ENCODE measurements around the gene PRKN.
A peak's percentile ranks its signal among the peaks of the same experiment; 100 is the strongest.

The PRKN gene

GRCh38 chr6:162344646-162345010, 382.9 kb downstream of the PRKN start:
- in situ Hi-C loops (cut with HindIII; ENCODE audit: low sequenced_read_pairs): no loop called here
- no peak overlapping the region for H3K4me3 ChIP-seq (ENCODE audit: low read depth, low read length)
- no peak for TF ChIP-seq CTCF (IDR thresholded peaks at IDR 0.05; ENCODE audit: low read depth, low read length)
- no peak for DNase-seq (ENCODE audit: low read depth, low spot score)

GRCh38 chr6:162343936-162344645, 383.5 kb downstream of the PRKN start:
- in situ Hi-C loops (cut with HindIII; ENCODE audit: low sequenced_read_pairs): no loop called here
- TF ChIP-seq CTCF (IDR thresholded peaks at IDR 0.05; ENCODE audit: low read depth, low read length): no peak
- no peak overlapping the region for H3K4me3 ChIP-seq (ENCODE audit: low read depth, low read length)
- peak; percentile 41 for DNase-seq (ENCODE audit: low read depth, low spot score)

GRCh38 chr6:162343198-162343935, 384.2 kb downstream of the PRKN start:
- no peak overlapping the region for H3K4me3 ChIP-seq (ENCODE audit: low read depth, low read length)
- no peak for DNase-seq (ENCODE audit: low read depth, low spot score)
- in situ Hi-C loops (cut with HindIII; ENCODE audit: low sequenced_read_pairs): no loop called here
- peak; percentile 13 for TF ChIP-seq CTCF (IDR thresholded peaks at IDR 0.05; ENCODE audit: low read depth, low read length)

GRCh38 chr6:162337412-162337811, 390.2 kb downstream of the PRKN start:
- H3K4me3 ChIP-seq (ENCODE audit: low read depth, low read length): no peak overlapping the region
- in situ Hi-C loops (cut with HindIII; ENCODE audit: low sequenced_read_pairs): no loop called here
- no peak for TF ChIP-seq CTCF (IDR thresholded peaks at IDR 0.05; ENCODE audit: low read depth, low read length)
- no peak for DNase-seq (ENCODE audit: low read depth, low spot score)

GRCh38 chr6:162336359-162336758, 391.2 kb downstream of the PRKN start:
- H3K4me3 ChIP-seq (ENCODE audit: low read depth, low read length): no peak overlapping the region
- no peak for TF ChIP-seq CTCF (IDR thresholded peaks at IDR 0.05; ENCODE audit: low read depth, low read length)
- in situ Hi-C loops (cut with HindIII; ENCODE audit: low sequenced_read_pairs): no loop called here
- DNase-seq (ENCODE audit: low read depth, low spot score): no peak

- no peak overlapping the region for H3K4me3 ChIP-seq (ENCODE audit: low read depth, low read length)
- DNase-seq (ENCODE audit: low read depth, low spot score): no peak
- TF ChIP-seq CTCF (IDR thresholded peaks at IDR 0.05; ENCODE audit: low read depth, low read length): no peak
- in situ Hi-C loops (cut with HindIII; ENCODE audit: low sequenced_read_pairs): no loop called here
Observed at GRCh38 chr6:162332365-162332764, 395.2 kb downstream of the PRKN start.

Data from astrocyte of the spinal cord (primary cell).